GM06990 (cell line): Measurements from ENCODE around the gene ZBTB7C.

Experiments
- DNase-seq: peaks from one replicate; pipeline ENCODE4 v3.0.0-alpha.2; 2011; ENCODE audit not compliant: insufficient read length; ENCODE audit errors: extremely low read depth
- H3K27me3 ChIP-seq: replicated peaks from 2 replicates; pipeline ENCODE4 v1.6.0; 2011; ENCODE audit warnings: low read length; ENCODE audit not compliant: control insufficient read depth, insufficient read depth
- H3K36me3 ChIP-seq: 2 replicates; pipeline ENCODE4 v1.5.1; 2011; ENCODE audit warnings: low read length; ENCODE audit not compliant: control insufficient read depth, insufficient read depth
- H3K4me3 ChIP-seq: replicated peaks from 2 replicates; pipeline ENCODE4 v1.5.1; 2011; ENCODE audit warnings: low read depth, mild to moderate bottlenecking, control low read depth, low read length
- TF ChIP-seq, protein P1 (sequence below): IDR thresholded peaks from 2 replicates; pipeline ENCODE4 v1.5.1; 2011; ENCODE audit warnings: low read length, control low read depth, mild to moderate bottlenecking, inconsistent platforms; ENCODE audit not compliant: insufficient read depth, poor library complexity, severe bottlenecking

ZBTB7C gene

DNA sequence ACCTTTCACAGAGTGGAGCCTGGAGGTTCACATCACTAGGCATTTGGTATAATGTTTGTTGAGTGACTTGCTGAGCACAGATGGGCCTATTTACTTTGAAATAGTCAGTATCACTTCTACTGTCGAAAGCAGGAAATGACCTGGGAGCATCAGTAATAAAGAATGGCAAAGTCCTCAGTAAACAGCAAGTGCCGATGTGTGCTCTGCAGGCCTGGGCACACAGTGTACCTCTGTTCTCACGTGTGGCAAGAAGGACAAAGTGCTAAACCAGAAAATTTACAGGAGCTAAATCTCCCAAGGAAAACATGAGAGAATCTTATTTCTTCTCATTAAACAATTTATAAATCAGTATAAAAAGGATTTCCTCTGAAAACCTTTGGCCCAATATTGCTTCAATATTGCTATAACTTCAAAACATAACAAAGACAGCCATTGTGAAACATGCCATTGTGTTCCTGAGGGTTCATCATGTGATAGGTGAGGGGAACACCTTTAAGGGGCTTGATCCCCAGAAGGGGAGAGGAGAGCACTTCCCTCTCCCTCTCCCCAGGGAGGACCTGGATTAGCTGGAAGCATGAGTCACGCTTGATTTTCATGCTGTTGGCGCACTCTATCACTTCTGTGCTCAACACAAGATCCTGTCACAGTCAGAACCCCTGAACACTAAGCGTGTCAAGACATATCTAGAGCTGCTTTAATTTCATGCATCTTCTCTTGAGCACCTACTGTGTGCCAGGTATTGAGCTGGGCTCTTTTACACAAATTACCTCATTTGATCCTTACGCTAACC is 347.2 kb downstream of the ZBTB7C start:
- H3K4me3 ChIP-seq = no peak overlapping the region
- TF ChIP-seq, protein P1, sequence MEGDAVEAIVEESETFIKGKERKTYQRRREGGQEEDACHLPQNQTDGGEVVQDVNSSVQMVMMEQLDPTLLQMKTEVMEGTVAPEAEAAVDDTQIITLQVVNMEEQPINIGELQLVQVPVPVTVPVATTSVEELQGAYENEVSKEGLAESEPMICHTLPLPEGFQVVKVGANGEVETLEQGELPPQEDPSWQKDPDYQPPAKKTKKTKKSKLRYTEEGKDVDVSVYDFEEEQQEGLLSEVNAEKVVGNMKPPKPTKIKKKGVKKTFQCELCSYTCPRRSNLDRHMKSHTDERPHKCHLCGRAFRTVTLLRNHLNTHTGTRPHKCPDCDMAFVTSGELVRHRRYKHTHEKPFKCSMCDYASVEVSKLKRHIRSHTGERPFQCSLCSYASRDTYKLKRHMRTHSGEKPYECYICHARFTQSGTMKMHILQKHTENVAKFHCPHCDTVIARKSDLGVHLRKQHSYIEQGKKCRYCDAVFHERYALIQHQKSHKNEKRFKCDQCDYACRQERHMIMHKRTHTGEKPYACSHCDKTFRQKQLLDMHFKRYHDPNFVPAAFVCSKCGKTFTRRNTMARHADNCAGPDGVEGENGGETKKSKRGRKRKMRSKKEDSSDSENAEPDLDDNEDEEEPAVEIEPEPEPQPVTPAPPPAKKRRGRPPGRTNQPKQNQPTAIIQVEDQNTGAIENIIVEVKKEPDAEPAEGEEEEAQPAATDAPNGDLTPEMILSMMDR = no peak
- no peak for DNase-seq
- H3K27me3 ChIP-seq = peaks cover 3% of the 10 kb centered on the region
- H3K36me3 ChIP-seq = no peaks in the 10 kb centered on the region

DNA sequence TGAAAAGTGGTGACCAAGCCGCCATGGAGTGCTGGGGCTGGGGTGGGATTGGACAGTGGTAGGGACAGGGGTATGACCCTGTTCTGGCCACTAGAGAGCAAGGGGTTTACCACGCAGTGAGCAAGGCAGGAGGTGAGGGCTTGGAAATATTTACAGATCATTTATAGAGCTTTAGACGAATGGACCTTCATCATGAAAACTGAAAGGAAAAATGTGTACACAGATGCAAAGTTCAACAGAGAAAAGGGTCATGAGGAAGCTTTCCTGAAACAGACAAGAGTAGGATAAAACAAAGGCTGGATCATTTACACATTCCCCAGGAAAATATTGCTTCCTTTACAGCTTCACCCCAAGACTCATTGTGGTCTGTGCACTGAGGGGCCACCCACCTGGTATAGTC is 348.2 kb downstream of the ZBTB7C start:
- no peaks in the 10 kb centered on the region for H3K36me3 ChIP-seq
- peaks cover 2% of the 10 kb centered on the region for H3K27me3 ChIP-seq
- DNase-seq = no peak
- no peak overlapping the region for H3K4me3 ChIP-seq
- TF ChIP-seq, protein P1 = no peak

DNA sequence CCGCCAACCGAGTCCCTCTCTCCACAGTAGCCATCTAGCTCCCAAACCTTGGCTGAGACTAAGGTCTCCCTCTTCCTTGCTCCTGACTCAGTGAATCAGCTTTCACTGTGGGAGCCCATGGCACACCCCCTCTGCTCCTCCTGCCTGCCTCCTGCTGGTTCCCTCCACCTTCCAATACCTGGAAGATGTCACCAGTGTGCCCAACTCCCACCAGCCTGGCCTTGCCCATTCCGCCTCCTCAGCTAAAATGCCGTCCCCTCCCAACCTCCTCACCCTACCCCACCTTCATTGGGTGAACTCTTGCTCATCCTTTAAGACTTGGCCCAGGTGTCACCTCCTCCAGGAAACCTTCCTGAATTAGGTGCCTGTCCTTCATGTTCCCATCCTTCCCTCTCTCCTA is 348.8 kb downstream of the ZBTB7C start:
- no peak for DNase-seq
- TF ChIP-seq, protein P1 = no peak
- no peaks in the 10 kb centered on the region for H3K36me3 ChIP-seq

DNA sequence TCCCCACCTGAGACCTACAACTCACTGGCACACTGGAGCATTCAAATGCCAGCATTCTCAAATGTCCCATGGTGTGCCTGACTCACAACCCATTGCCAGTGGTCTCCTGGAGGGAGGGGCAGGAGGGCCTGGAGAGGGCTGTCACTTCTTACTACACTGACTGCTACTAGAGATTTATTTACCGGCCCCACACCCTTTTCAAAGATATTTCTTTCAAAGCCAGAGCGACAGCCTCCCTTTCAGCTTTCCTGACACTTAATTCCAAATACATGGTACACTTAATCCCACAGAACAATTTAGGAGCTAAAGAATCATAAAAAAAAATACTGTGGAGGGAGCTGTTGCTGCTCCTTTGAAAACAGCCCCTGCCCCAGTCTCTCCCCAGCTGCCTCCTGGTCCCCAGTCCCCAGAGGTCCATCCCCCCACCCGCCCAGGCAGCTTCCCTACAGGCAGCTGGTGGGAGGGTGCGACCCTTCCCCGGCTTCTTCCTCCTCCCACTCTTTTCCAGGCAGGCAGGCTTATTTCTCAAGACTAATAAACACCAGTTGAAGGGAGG is 349.6 kb downstream of the ZBTB7C start:
- Histone ChIP-seq H3K27me3 (peaks cover 2% of the 10 kb centered on the region), H3K36me3 (no peaks in the 10 kb centered on the region), H3K4me3 (no peak overlapping the region)
- TF ChIP-seq, protein P1 = no peak
- DNase-seq = no peak

More for the DNA sequence above, 348.8 kb downstream of the ZBTB7C start:
- Histone ChIP-seq H3K27me3 (peaks cover 2% of the 10 kb centered on the region), H3K4me3 (no peak overlapping the region)

DNA sequence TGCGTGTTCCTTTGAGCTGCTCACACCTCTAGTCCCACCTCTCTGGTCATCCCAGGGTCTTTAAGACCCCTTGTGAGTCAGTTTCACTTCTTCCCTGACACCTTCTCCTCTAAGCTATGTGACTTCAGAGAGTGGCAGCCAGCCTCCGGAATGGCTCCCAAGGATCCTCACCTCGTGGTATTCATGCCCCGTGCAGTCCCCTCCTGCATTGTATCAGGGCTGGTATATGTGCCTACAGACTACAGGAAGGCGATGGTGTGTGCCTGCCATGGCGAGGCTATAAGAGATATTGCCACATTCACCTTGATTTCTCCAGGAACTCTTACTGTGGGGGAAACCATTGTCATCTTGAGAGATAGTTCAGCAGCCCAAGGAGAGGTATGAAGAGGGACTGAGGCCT is 350.7 kb downstream of the ZBTB7C start:
- DNase-seq = no peak
- TF ChIP-seq, protein P1 = no peak
- peaks cover 2% of the 10 kb centered on the region for H3K27me3 ChIP-seq
- H3K36me3 ChIP-seq = no peaks in the 10 kb centered on the region
- no peak overlapping the region for H3K4me3 ChIP-seq
